Liver (tissue), 9 donors: ENCODE data around the gene KIF6. TPM values are rescaled to one million over a fixed set of nuclear protein-coding genes. Genes with fewer than 3 reads are reported as not detected.

Experiments
- DNase-seq: peaks from one replicate; pipeline ENCODE4 v3.0.0-alpha.2; 2017; ENCODE audit warnings: low spot score
- H3K27ac ChIP-seq, 2 donors: one replicate each; pipeline ENCODE4 v1.7.0; 2013; ENCODE audit warnings: inconsistent platforms in 2 of 2, low read length in 2 of 2, control low read depth in 1 of 2, low read depth in 1 of 2, mild to moderate bottlenecking in 1 of 2
- H3K27me3 ChIP-seq, 4 donors: one replicate each; pipeline versions ENCODE4 v1.6.1 to v1.7.0; 2013; ENCODE audit warnings: low read length in 3 of 4, inconsistent platforms in 1 of 4, mild to moderate bottlenecking in 1 of 4, moderate library complexity in 1 of 4; ENCODE audit not compliant: control insufficient read depth in 4 of 4, insufficient read depth in 4 of 4
- H3K36me3 ChIP-seq, 4 donors: one replicate each; pipeline versions ENCODE4 v1.6.1 to v1.7.0; 2013; ENCODE audit warnings: low read length in 3 of 4, mild to moderate bottlenecking in 3 of 4, low read depth in 1 of 4, moderate library complexity in 1 of 4; ENCODE audit not compliant: control insufficient read depth in 4 of 4, insufficient read depth in 3 of 4
- H3K4me1 ChIP-seq, 4 donors: one replicate each; pipeline versions ENCODE4 v1.6.1 to v1.7.0; 2013; ENCODE audit warnings: low read length in 3 of 4, mild to moderate bottlenecking in 3 of 4, moderate library complexity in 1 of 4; ENCODE audit not compliant: control insufficient read depth in 4 of 4, insufficient read depth in 4 of 4
- H3K4me3 ChIP-seq, 3 donors: one replicate each; pipeline versions ENCODE4 v1.6.1 to v1.7.0; 2013; ENCODE audit warnings: low read length in 3 of 3, control low read depth in 1 of 3, low read depth in 1 of 3, mild to moderate bottlenecking in 1 of 3
- H3K9ac ChIP-seq, 2 donors: one replicate each; pipeline ENCODE4 v1.7.0; 2013; ENCODE audit warnings: low read length in 2 of 2, mild to moderate bottlenecking in 2 of 2, moderate library complexity in 2 of 2, control low read depth in 1 of 2, low read depth in 1 of 2
- H3K9me3 ChIP-seq, 4 donors: one replicate each; pipeline versions ENCODE4 v1.6.1 to v1.7.0; 2013; ENCODE audit warnings: low read length in 3 of 4; ENCODE audit not compliant: control insufficient read depth in 4 of 4
- ATF3 ChIP-seq: IDR thresholded peaks from 2 replicates; pipeline ENCODE4 v1.6.1; 2016; ENCODE audit warnings: antibody characterized with exemption
- CTCF ChIP-seq: fragments of 150-350 bp; IDR thresholded peaks from 2 replicates; pipeline ENCODE4 v1.5.1; 2017; ENCODE audit warnings: improper control_type of control experiment, low read depth, low read length; ENCODE audit not compliant: missing input control
- FOXA2 ChIP-seq: IDR thresholded peaks from 2 replicates; pipeline ENCODE4 v1.6.1; 2016; ENCODE audit warnings: antibody characterized with exemption
- GABPA ChIP-seq, 2 donors: IDR thresholded peaks in 1 of 2; conservative IDR thresholded peaks in 1 of 2; 2 replicates each; pipeline ENCODE4 v1.6.1; 2016; ENCODE audit warnings: antibody characterized with exemption in 2 of 2, mild to moderate bottlenecking in 1 of 2, moderate library complexity in 1 of 2
- HNF4A ChIP-seq, 2 donors: conservative IDR thresholded peaks; 2 replicates each; pipeline ENCODE4 v1.6.1; 2016; ENCODE audit warnings: antibody characterized with exemption in 2 of 2, mild to moderate bottlenecking in 2 of 2
- HNF4G ChIP-seq: IDR thresholded peaks from 2 replicates; pipeline ENCODE4 v1.6.1; 2016; ENCODE audit warnings: antibody characterized with exemption
- JUND ChIP-seq, 2 donors: IDR thresholded peaks; 2 replicates each; pipeline ENCODE4 v1.6.1; 2016; ENCODE audit warnings: antibody characterized with exemption in 2 of 2
- NR2F2 ChIP-seq: IDR thresholded peaks from 2 replicates; pipeline ENCODE4 v1.6.1; 2016; ENCODE audit warnings: antibody characterized with exemption
- RAD21 ChIP-seq, 2 donors: IDR thresholded peaks; 2 replicates each; pipeline ENCODE4 v1.6.1; 2016; ENCODE audit warnings: antibody characterized with exemption in 2 of 2, mild to moderate bottlenecking in 2 of 2
- REST ChIP-seq: IDR thresholded peaks from 2 replicates; pipeline ENCODE4 v1.6.1; 2016; ENCODE audit warnings: antibody characterized with exemption, mild to moderate bottlenecking
- RXRA ChIP-seq, 2 donors: IDR thresholded peaks; 2 replicates each; pipeline ENCODE4 v1.6.1; 2017 to 2018; ENCODE audit warnings: antibody characterized with exemption in 2 of 2, mild to moderate bottlenecking in 1 of 2
- SP1 ChIP-seq: IDR thresholded peaks from 2 replicates; pipeline ENCODE4 v1.6.1; 2018; ENCODE audit warnings: antibody characterized with exemption, mild to moderate bottlenecking
- TAF1 ChIP-seq: conservative IDR thresholded peaks from 2 replicates; pipeline ENCODE4 v1.6.1; 2016; ENCODE audit warnings: antibody characterized with exemption, mild to moderate bottlenecking
- WGBS: extraction: QIAGEN DNeasy Blood & Tissue Kit; methylation state at CpG from one replicate; pipeline ENCODE4 v1.1.7; 2013; 5-methylcytosine and 5-hydroxymethylcytosine counted together
- polyA plus RNA-seq, 2 donors: library from polyadenylated mRNA; stranded (reverse) in 1 of 2; unstranded in 1 of 2; fragments of 200-250 nt in 1 of 2; fragments of >200 nt in 1 of 2; fragmentation: Nextera tagmentation in 1 of 2; extraction: Ambion mirVana in 1 of 2; gene quantifications; one replicate each; pipeline versions ENCODE4 v1.2.1 to v1.2.3, GENCODE V29; 2013 to 2015
- total RNA-seq, 2 donors: library from RNA; depleted of rRNA; stranded (reverse); fragments of >200 nt; gene quantifications; one replicate each; pipeline ENCODE4 v1.2.3, GENCODE V29; 2014
- donor health status: healthy.
- donor health status: healthy.
- donor health status: healthy.
- donor health status: healthy.
- donor health status: healthy.

Gene KIF6
- total and polyA plus RNA-seq, 4 donors, result 0.17 to 7.5 (median 0.29) TPM

GRCh38 chr6:39424831-39425230 lies 300.4 kb downstream of the KIF6 start:
- 95% methylated on average over 3 of the region's 3 CpGs for WGBS
- no peak overlapping the region for H3K27ac ChIP-seq
- no peaks in the 10 kb centered on the region for H3K36me3 ChIP-seq
- DNase-seq, result no peak
- H3K9me3 ChIP-seq, result no peaks in the 10 kb centered on the region
- H3K27me3 ChIP-seq, result no peaks in the 10 kb centered on the region
- no peak for TF ChIP-seq FOXA2
- TF ChIP-seq TAF1, result no peak
- TF ChIP-seq REST, result no peak
- no peak for TF ChIP-seq SP1
- TF ChIP-seq CTCF, result no peak
- TF ChIP-seq ATF3, result no peak
- no peak for TF ChIP-seq HNF4G
- TF ChIP-seq RAD21 (IDR thresholded peaks at IDR 0.05), result no peak
- no peak for TF ChIP-seq HNF4A (conservative IDR thresholded peaks at IDR 0.05)
- no peak for TF ChIP-seq NR2F2
- no peak for TF ChIP-seq JUND (IDR thresholded peaks at IDR 0.05)
- TF ChIP-seq GABPA (IDR thresholded peaks at IDR 0.05 in 1 of 2, conservative IDR thresholded peaks at IDR 0.05 in 1 of 2), result no peak
- no peak overlapping the region for H3K4me3 ChIP-seq
- no peak overlapping the region for H3K9ac ChIP-seq
- H3K4me1 ChIP-seq, result no peaks in the 10 kb centered on the region

- no peaks in the 10 kb centered on the region for H3K27me3 ChIP-seq
- H3K9me3 ChIP-seq, result no peaks in the 10 kb centered on the region
- H3K9ac ChIP-seq, result no peak overlapping the region
- no peak for TF ChIP-seq HNF4A (conservative IDR thresholded peaks at IDR 0.05)
- TF ChIP-seq ATF3, result no peak
- TF ChIP-seq CTCF, result no peak
- TF ChIP-seq SP1, result no peak
- TF ChIP-seq RXRA (IDR thresholded peaks at IDR 0.05), result no peak
- no peak for TF ChIP-seq GABPA (IDR thresholded peaks at IDR 0.05 in 1 of 2, conservative IDR thresholded peaks at IDR 0.05 in 1 of 2)
- DNase-seq, result no peak
- no peak overlapping the region for H3K4me3 ChIP-seq
- no peaks in the 10 kb centered on the region for H3K36me3 ChIP-seq
- 76% methylated on average over 6 of the region's 6 CpGs for WGBS
- H3K4me1 ChIP-seq, result no peaks in the 10 kb centered on the region
- H3K27ac ChIP-seq, result no peak overlapping the region
These were observed 303.0 kb downstream of the KIF6 start for GRCh38 chr6:39422238-39422637.
